NCI-H1436 treated with DMSO at 0.1 percent for 48 hours (cell line): ENCODE measurements around the gene COL9A2.

Experiments
- DNase-seq: peaks from one replicate; lab custom pipeline; 2025; lab: John Stamatoyannopoulos, UW

Gene COL9A2

DNA sequence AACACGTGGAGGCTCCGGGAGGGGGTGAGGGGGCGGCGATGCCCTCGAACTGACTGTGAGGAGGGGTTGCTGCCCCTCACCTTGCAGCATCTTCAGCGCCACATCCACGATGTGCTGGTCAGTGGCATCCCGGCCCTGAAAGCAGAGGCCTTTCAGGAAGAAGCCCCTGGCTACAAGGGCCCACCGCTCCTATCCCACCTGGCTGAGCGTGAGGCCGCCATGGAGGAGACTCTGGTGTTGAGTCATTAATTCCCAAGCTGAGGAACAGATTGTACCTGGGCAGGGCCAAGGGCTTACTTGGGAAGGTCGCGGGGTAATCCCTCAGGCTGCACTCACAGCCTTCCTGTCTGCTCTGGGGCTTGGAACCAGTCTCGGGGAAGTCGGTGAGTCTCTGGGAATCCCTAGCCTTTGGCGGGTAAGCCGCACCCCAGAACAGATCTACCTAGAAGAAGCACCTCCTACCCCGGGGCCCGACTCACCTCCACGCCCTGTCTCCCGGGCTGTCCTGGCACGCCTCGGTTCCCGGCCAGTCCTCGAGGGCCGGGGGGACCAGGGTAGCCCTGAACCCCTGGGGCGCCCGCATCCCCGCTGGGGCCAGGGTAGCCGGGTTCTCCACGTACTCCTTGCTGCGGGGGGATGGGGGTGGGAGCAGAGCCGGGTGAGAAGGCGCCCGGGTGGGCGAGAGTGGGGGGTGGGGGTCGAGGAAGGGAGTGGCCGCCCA, 13.9 kb downstream of the COL9A2 start:
- no peak for DNase-seq

- DNase-seq = no peak
These were observed 14.6 kb downstream of the COL9A2 start for GRCh38 chr1:40302475-40302874.

DNA sequence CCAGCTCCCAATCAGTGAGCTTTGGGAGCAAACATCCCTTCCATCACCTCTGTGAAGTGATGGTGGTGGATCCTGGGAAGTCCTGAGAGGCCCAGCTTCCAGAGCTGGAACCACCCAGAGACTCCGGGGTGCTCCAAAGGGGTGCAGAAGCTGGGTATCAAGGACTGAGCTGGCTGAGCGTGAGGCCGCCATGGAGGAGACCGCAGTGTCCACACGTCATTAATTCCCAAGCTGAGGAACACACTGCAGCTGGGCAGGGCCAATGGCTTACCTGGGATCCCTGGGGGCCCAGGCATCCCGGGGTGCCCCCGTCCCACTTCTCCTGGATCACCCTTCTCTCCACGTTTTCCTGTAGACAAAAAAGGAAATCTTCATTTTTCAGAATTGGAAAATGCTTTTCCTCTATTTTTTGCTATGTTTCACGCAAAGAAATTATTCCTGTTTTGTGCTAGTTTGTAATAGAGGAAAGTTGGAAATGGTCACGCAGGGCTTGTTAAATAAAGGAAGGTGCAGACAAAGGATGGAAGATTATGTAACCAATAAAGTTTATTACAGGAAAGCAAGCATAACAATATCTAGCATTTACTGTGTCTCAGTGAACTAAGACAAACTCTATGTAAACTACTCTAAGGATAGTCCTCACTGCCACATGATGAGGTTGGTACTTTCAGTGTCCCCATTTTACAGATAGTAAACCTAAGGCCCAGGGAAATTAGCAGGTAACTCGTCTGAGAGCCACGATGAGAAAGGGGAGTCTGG, 15.4 kb downstream of the COL9A2 start:
- no peak for DNase-seq

DNA sequence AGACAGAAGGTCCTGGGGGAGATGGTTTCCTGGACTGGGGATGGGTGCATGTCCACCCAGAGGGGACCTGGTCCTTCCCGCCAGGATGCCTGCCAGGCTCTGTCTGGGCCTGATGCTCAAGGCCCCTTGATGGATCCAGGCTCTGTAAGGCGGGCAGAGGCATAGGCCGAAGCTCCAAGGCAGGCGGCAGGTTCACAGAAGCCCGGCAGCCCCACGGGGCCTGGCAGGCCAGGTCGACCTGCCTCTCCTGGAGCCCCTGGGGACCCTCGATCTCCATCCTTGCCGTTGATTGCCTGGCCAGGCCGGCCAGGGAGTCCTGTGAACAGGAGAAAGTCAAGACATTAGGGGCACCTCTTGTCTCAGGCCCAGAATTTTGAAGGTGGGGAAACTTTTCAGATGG, 16.0 kb downstream of the COL9A2 start:
- no peak for DNase-seq

- no peak for DNase-seq
These were observed 16.4 kb downstream of the COL9A2 start for GRCh38 chr1:40300651-40301050.

DNA sequence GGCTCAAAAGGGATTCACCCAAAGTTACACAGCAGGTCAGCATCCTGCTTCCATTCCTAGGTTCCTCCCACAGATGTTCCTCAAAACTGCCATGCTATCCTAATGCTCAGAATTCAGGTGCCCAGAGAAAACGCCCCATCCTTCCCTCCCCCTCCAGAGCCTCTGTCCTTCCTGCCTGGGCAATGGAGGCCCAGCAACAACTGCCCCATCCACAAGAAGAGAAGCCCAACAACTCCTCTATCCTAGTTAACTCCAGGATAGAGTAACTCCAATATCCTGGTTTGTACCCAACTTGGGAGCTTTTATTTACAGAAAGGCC, 16.9 kb downstream of the COL9A2 start:
- DNase-seq = no peak

DNA sequence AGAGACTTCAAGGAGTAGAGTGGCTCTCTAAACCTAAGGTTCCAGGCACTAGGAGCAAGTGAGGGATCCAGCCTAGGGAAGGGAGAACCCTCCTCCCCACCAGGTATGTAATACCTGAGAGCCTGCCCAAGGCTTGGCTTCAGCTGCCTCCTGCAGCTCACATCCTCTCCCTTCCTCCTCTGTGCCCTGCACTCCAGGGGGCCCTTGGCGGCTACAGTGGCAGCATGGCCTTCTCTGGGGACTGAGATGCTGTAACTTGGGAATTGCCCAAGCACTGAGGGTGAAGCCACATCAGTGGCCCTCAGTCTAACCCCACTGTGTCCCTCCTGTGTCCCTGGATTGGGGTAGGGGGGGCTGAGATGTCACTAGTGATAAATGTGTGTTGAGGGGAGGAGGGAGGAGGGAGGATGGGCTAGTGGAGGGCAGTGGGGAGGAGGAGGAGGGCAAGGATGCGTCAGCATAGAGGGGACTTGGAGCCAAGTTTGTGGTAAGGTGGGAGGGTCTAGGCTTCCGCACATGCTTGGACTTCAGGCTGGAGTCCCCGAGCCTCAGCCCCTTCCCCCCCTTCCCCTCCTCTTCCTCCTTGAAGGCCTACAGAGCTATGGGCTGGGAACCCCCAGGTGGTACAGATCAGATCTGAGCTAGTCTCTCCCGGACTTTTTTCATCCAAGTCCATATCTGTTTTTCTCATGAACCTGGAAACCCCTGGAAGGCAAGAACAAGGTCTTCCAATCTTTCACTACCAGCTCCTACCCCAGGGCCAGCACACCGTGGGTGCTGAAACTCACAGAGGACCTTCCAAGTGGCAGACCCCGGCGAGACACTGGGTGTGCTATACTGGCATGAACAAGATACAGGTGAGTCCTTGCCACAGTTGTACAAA, 17.5 kb downstream of the COL9A2 start:
- no peak for DNase-seq

- DNase-seq = no peak
These were observed 25.8 kb downstream of the COL9A2 start for GRCh38 chr1:40291293-40291692.

DNA sequence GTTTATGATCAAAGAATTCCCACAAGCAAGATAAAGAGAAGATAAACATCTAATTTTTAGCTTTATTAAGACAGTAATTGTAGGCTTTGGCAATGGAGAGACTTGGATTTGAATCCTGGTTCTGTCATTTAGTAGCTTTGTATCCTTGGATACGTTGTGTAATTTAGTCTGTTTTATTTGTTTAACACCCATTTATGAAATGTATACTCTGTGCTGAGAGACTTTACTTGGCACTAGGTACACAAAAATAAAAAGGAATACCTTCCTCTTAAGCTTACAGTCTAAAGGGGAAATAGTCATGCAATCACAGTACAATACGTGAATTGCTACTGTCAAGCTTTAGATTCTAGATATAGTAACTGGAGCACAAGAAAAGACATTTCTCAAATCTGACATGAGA, 35.2 kb downstream of the COL9A2 start:
- no peak for DNase-seq

- no peak for DNase-seq
These were observed 41.0 kb downstream of the COL9A2 start for GRCh38 chr1:40276122-40276521.

GRCh38 chr1:40274331-40274730, 42.8 kb downstream of the COL9A2 start:
- DNase-seq = no peak

- no peak for DNase-seq
These were observed 43.4 kb downstream of the COL9A2 start for GRCh38 chr1:40273547-40274166.

DNA sequence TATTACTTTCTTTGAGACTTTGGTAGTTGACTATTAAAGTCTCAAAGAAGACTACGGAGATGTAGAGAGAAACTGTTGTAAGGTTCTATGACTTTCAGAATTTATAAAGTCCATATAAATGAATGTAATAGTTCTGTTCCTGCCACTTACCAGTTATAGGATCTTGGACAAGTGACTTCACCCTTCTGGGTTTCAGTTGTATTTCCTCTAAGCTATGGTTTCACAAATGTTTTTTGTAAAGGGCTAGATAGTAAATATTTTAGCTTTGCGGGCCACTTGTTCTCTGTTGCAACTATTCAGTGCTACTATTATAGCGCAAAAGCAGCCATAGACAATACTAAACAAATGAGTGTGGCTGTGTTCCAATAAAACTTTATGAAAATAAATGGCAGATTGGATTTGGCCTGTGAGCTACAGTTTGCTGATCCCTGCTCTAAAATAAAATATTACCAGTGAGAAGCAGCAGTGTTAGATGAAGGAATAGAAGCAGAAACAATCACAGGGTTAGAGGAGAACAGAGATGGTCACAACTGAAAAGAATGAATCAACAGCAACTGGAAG, 44.4 kb downstream of the COL9A2 start:
- no peak for DNase-seq

- DNase-seq = no peak
These were observed 46.8 kb downstream of the COL9A2 start for GRCh38 chr1:40270152-40270834.

- DNase-seq = no peak
These were observed 48.9 kb downstream of the COL9A2 start for GRCh38 chr1:40268211-40268610.

- DNase-seq = no peak
These were observed 49.3 kb downstream of the COL9A2 start for GRCh38 chr1:40267767-40268187.

- no peak for DNase-seq
These were observed 50.1 kb downstream of the COL9A2 start for GRCh38 chr1:40266786-40267535.

GRCh38 chr1:40265919-40266318, 51.2 kb downstream of the COL9A2 start:
- no peak for DNase-seq

GRCh38 chr1:40265298-40265697, 51.8 kb downstream of the COL9A2 start:
- no peak for DNase-seq

DNA sequence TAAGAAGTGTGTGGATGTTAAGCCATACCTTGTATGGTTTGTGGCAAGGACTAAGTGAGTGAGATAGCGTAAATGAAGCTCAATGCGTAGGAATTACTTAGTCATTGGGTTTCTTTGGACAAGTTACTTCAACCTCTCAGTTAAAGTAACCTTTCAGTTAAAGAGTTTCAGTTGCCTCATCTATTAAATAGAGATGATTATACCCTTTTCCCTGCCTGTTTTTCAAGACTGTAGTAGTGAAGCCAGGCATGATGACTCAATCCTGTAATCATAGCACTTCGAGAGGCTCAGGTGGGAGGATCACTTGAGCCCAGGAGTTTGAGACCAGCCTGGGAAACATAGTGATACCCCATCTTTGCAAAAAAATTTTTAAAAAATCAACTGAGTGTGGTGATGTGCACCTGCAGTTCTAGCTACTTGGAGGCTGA, 52.7 kb downstream of the COL9A2 start:
- no peak for DNase-seq

GRCh38 chr1:40258445-40258769, 58.7 kb downstream of the COL9A2 start:
- DNase-seq = no peak
